Fibroblast of the aortic adventitia (primary cell): ENCODE measurements around the gene CASKIN1. TPM values are rescaled to one million over a fixed set of nuclear protein-coding genes. Genes with fewer than 3 reads are reported as not detected.

Source experiments
- DNase-seq: peaks from one replicate; pipeline ENCODE4 v3.0.0-alpha.2; 2010; ENCODE audit warnings: low read depth
- H3K4me3 ChIP-seq: 2 replicates; pipeline ENCODE4 v1.5.1; 2011; ENCODE audit warnings: low read depth, mild to moderate bottlenecking, control low read depth, low read length, moderate library complexity
- CTCF ChIP-seq: IDR thresholded peaks from 2 replicates; pipeline ENCODE4 v1.5.1; 2011; ENCODE audit warnings: mild to moderate bottlenecking, low read length, control low read depth, inconsistent platforms; ENCODE audit not compliant: insufficient read depth
- total RNA-seq: library from RNA; depleted of rRNA; stranded (reverse); fragments of >200 nt; gene quantifications from 2 replicates; pipeline ENCODE4 v1.2.3, GENCODE V29; 2012; ENCODE audit warnings: low replicate concordance

Gene CASKIN1
- total RNA-seq, 1 donor: 0.18 TPM

DNA sequence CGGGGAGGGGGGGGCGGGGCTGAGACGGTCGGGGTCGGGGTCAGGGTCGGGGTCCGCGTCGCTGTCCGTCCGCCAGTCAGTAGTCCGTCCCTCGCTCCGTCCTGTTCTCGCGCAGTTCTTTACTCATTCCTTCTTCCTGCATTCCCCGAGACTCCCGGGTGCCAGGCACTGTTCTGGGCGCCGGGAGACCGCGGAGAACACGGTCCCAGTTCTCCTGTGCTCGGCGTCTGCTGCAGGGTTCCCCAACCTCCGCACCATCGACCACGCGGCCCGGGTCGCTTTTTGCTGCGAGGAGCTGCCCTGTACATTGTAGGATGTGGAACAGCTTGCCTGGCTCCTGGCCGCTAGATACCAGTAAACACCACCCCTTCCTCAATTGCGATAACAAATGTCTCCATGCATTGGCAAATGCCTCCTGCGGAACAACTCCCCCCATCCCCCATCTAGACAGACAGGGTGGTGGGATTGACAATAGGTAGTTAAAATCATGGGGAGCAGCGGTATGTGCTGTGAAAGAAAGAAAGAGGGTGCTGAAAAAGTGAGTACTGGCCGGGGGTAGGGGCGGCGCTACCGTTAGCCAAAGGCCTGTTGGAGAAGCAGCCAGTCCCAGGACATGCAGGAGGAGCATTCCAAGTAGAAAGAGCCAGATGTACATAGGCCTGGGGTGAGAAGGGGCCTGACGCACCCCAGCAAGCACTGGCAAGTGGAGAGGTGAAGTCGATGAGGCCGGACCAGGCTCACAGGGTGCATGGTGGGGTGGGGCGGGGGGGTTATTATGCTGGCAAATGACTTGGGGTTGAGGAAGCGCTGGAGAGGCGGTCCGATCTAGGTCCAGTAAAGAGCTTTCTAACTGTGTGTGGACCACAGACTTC is 40.2 kb downstream of the CASKIN1 start:
- no peak for TF ChIP-seq CTCF
- peak overlapping the region; percentile 93 for H3K4me3 ChIP-seq
- peak; percentile 69 for DNase-seq

GRCh38 chr16:2155091-2155950 is 41.1 kb downstream of the CASKIN1 start, which contains the start of gene TRAF7:
TSS of gene TRAF7 (plus strand) at chr16:2155782. CDS start at chr16:2163921, 8,139 bp downstream.
- no peak for TF ChIP-seq CTCF
- peak; percentile 100 for DNase-seq

DNA sequence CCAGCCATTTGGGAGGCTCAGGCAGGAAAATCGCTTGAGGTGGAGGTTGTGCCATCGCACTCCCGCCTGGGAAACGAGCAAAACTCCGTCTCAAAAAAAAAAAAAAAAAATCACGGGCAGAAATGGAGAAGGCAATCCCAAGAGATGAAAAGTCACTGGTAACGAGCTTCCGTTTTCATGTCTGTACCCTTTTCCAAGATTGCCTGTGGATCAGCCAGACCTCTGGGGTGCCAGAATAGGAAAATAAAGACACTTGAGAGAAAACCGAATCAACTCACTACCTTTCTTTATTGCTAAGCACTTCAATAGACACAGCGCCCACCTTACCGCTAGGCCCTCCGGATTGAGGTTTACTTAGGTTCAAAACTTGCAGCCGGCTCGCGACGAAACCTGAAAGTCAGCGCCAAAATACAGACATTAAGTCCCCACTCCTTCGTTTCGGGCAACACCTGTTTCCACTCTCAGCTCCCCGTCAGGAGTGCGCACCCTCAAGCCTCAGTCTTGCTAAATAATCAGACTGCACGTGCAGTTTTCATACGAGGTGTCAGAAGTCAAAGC is 41.8 kb downstream of the CASKIN1 start:
- no peak for TF ChIP-seq CTCF

More at GRCh38 chr16:2155091-2155950, 41.1 kb downstream of the CASKIN1 start, which contains the start of gene TRAF7:
- peak within 1 kb of the TSS; percentile 98 for H3K4me3 ChIP-seq

DNA sequence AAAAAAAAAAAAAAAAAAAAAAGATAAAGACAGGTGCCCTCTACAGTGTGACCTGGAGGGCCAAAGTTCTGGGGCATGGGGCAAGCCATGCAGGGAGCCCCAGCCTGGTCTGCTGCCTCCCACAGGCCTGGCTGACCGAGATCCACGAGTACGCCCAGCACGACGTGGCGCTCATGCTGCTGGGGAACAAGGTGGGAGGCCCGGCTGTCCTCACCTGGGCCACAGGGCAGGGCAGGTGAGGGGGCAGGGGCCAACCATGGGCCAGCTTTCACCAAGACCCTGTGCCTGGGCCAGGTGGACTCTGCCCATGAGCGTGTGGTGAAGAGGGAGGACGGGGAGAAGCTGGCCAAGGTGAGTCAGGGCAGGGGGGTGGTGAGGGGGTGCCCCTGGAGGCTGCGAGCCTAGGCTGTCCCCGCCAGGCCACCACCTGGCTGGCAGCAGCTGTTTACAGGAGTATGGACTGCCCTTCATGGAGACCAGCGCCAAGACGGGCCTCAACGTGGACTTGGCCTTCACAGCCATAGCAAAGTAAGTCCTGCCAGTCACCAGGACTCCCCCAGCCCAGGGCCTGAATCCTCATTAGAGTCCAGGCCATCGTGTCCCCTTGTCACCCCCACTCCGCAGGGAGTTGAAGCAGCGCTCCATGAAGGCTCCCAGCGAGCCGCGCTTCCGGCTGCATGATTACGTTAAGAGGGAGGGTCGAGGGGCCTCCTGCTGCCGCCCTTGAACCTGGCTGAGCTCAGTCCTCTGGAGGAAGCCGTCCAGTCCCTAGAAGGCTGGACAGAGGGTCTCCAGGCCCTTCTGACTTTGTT is 43.5 kb downstream of the CASKIN1 start:
- DNase-seq: no peak
- no peak for TF ChIP-seq CTCF
- H3K4me3 ChIP-seq: peak overlapping the region; percentile 98

More for the DNA sequence above, 41.8 kb downstream of the CASKIN1 start:
- peak overlapping the region; percentile 98 for H3K4me3 ChIP-seq
- no peak for DNase-seq

GRCh38 chr16:2151188-2152091 is 45.0 kb downstream of the CASKIN1 start:
- H3K4me3 ChIP-seq: peak overlapping the region; percentile 14
- DNase-seq: no peak
- TF ChIP-seq CTCF: no peak
